Tibial nerve (tissue), 4 donors: Measurements from ENCODE around the gene DENND2D. TPM values are rescaled to one million over a fixed set of nuclear protein-coding genes. Genes with fewer than 3 reads are reported as not detected.
A peak's percentile ranks its signal among the peaks of the same experiment; 100 is the strongest.

Experiments
- DNase-seq, 2 donors: peaks; one replicate each; pipeline ENCODE4 v3.0.0-alpha.2; 2019; ENCODE audit warnings: low spot score in 2 of 2
- H3K27ac ChIP-seq, 4 donors: fragments of 200-600 bp; sonication (generic) in 3 of 4; one replicate each; pipeline ENCODE4 v1.5.1; 2017 to 2019; ENCODE audit warnings: mild to moderate bottlenecking in 1 of 4
- H3K27me3 ChIP-seq, 2 donors: fragments of 200-600 bp; sonication (generic) in 1 of 2; one replicate each; pipeline versions ENCODE4 v1.5.1 to v1.6.0; 2017 to 2019
- H3K36me3 ChIP-seq, 3 donors: fragments of 200-600 bp; sonication (generic); one replicate each; pipeline ENCODE4 v1.5.1; 2018 to 2019
- H3K4me1 ChIP-seq, 4 donors: fragments of 200-600 bp; sonication (generic) in 3 of 4; one replicate each; pipeline ENCODE4 v1.5.1; 2017 to 2019
- H3K4me3 ChIP-seq, 4 donors: fragments of 200-600 bp; sonication (generic) in 3 of 4; one replicate each; pipeline ENCODE4 v1.5.1; 2017 to 2019; ENCODE audit warnings: mild to moderate bottlenecking in 1 of 4, moderate library complexity in 1 of 4
- H3K9me3 ChIP-seq, 4 donors: fragments of 200-600 bp; sonication (generic) in 3 of 4; one replicate each; pipeline ENCODE4 v1.5.1; 2017 to 2019
- EP300 ChIP-seq, 2 donors: sonication (generic); formaldehyde crosslinking; IDR thresholded peaks; one replicate each; pipeline ENCODE4 v1.6.1; 2017; ENCODE audit warnings: antibody characterized with exemption in 2 of 2, mild to moderate bottlenecking in 1 of 2
- POLR2A ChIP-seq, 2 donors: fragments of 450-650 bp; IDR thresholded peaks; one replicate each; pipeline ENCODE4 v1.6.1; 2017; ENCODE audit warnings: antibody characterized with exemption in 2 of 2, mild to moderate bottlenecking in 2 of 2, moderate library complexity in 2 of 2
- WGBS, 2 donors: methylation state at CpG; one replicate each; pipeline ENCODE4 v1.1.5; 2018; 5-methylcytosine and 5-hydroxymethylcytosine counted together
- total RNA-seq, 4 donors: library from RNA; depleted of rRNA; stranded (reverse); fragments of >200 nt; gene quantifications; one replicate each; pipeline ENCODE4 v1.1.0, GENCODE V29; 2016
- TF ChIP-seq, protein P1 (sequence below), 5 experiments: fragments of 200-600 bp in 3 of 5; fragments of 450-650 bp in 2 of 5; sonication (generic) in 3 of 5; IDR thresholded peaks; one replicate each; pipeline ENCODE4 v1.5.1; 2016 to 2019; ENCODE audit warnings: antibody characterized with exemption in 5 of 5, mild to moderate bottlenecking in 3 of 5, moderate library complexity in 2 of 5

The DENND2D gene
- total RNA-seq, 4 donors from 2014 or later: 4.8 to 21.6 (median 8.2) TPM

DNA sequence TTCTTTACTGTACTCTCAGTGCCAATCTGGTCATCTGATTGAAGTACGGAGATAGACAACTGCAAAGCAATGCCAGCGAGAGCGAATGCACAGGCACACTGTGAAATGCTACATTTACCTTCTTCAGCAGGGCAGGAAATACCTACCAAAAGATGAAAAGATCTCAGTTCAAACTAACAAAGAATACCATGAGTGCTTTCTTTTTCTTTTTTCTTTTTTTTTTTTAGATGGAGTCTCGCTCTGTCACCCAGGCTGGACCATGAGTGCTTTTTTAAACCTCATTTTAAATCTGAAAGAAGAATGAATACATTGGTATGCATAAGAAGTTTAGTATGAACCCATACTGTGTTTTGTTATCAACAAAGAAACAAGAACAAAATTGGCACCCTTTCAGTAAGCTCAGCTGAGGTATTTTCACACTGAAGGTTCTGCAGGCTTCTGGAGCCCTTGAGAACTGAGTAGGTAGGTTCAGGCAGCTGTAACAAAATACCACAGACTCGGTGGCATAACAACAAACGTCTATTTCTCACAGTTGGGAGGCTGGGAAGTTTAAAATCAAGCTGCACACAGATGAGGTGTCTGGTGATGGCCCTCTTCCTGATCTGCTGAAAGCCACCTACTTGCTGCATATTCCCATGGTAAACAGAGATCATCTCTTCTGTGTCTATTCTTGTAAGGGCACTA lies 25.4 kb upstream of the DENND2D start:
- no peak for DNase-seq
- TF ChIP-seq POLR2A (IDR thresholded peaks at IDR 0.05) (no peak), EP300 (IDR thresholded peaks at IDR 0.05) (no peak)
- TF ChIP-seq, protein P1, sequence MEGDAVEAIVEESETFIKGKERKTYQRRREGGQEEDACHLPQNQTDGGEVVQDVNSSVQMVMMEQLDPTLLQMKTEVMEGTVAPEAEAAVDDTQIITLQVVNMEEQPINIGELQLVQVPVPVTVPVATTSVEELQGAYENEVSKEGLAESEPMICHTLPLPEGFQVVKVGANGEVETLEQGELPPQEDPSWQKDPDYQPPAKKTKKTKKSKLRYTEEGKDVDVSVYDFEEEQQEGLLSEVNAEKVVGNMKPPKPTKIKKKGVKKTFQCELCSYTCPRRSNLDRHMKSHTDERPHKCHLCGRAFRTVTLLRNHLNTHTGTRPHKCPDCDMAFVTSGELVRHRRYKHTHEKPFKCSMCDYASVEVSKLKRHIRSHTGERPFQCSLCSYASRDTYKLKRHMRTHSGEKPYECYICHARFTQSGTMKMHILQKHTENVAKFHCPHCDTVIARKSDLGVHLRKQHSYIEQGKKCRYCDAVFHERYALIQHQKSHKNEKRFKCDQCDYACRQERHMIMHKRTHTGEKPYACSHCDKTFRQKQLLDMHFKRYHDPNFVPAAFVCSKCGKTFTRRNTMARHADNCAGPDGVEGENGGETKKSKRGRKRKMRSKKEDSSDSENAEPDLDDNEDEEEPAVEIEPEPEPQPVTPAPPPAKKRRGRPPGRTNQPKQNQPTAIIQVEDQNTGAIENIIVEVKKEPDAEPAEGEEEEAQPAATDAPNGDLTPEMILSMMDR (IDR thresholded peaks at IDR 0.05): no peak
- Histone ChIP-seq H3K9me3 (no peaks in the 10 kb centered on the region), H3K27ac (no peak overlapping the region), H3K36me3 (no peaks in the 10 kb centered on the region), H3K27me3 (no peaks in the 10 kb centered on the region), H3K4me3 (no peak overlapping the region), H3K4me1 (peaks cover 0 to 42% (median 27%) of the 10 kb centered on the region in 4 donors)
- WGBS, 2 donors: 66 to 67% methylated on average over 6 of the region's 6 CpGs

DNA sequence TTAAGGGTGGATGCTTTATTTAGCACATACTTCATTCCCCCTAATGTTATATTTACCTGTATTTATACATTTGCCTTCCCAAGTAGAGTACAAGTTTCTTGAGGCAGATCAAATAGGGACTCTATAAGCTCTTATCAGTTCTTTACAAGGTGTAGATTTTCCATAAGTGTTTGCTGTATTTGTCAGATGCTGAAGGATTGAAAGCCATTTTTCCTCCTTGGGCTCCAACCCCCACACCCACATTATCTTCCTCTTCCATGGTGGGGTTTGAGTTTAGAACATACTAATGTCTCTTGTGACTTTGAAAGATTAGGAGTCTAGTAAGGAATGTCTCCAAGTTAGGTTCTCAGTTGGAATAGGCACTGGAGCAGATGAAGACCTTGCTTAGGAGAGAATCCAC lies 24.6 kb upstream of the DENND2D start:
- no peak for DNase-seq
- Histone ChIP-seq H3K27ac (no peak overlapping the region), H3K4me3 (no peak overlapping the region), H3K4me1 (peaks cover 0 to 42% (median 31%) of the 10 kb centered on the region in 4 donors), H3K9me3 (no peaks in the 10 kb centered on the region), H3K27me3 (no peaks in the 10 kb centered on the region), H3K36me3 (no peaks in the 10 kb centered on the region)
- no peak for TF ChIP-seq POLR2A (IDR thresholded peaks at IDR 0.05)
- no peak for TF ChIP-seq EP300 (IDR thresholded peaks at IDR 0.05)
- TF ChIP-seq, protein P1 (IDR thresholded peaks at IDR 0.05): no peak

DNA sequence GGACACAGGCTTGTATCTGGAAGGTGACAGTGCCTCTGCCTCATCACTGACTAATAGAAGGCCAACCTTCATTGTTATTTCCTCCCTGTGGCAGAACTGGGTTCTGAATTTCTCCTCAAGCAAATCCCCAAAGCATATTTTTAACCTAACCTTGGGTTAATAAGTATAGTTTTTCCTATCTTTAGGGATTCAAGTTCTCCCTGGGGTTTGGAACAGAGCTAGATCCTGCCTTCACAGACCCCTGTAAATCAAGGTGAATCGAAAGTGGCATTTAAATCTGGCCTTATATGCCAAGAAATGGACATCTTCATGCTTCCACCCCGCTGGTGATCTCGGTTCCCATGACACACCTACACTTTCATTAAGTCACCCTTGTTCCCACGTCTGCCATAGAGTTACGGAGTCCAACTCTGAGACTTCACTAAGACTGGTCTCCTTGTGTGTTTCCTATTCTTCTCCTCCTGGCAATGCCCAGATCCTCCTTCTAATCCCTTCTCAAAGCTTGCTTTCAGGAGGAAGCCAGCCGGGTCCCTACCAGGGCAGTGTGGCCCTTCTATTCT lies 22.8 kb upstream of the DENND2D start:
- Histone ChIP-seq H3K9me3 (no peaks in the 10 kb centered on the region), H3K36me3 (no peaks in the 10 kb centered on the region), H3K4me1 (peaks cover 0 to 37% (median 26%) of the 10 kb centered on the region in 4 donors), H3K27ac (no peak overlapping the region), H3K4me3 (no peak overlapping the region), H3K27me3 (no peaks in the 10 kb centered on the region)
- 72 to 77% methylated on average over 6 of the region's 6 CpGs for WGBS, 2 donors
- no peak for DNase-seq
- no peak for TF ChIP-seq EP300 (IDR thresholded peaks at IDR 0.05)
- TF ChIP-seq, protein P1 (IDR thresholded peaks at IDR 0.05): no peak
- TF ChIP-seq POLR2A (IDR thresholded peaks at IDR 0.05): no peak

DNA sequence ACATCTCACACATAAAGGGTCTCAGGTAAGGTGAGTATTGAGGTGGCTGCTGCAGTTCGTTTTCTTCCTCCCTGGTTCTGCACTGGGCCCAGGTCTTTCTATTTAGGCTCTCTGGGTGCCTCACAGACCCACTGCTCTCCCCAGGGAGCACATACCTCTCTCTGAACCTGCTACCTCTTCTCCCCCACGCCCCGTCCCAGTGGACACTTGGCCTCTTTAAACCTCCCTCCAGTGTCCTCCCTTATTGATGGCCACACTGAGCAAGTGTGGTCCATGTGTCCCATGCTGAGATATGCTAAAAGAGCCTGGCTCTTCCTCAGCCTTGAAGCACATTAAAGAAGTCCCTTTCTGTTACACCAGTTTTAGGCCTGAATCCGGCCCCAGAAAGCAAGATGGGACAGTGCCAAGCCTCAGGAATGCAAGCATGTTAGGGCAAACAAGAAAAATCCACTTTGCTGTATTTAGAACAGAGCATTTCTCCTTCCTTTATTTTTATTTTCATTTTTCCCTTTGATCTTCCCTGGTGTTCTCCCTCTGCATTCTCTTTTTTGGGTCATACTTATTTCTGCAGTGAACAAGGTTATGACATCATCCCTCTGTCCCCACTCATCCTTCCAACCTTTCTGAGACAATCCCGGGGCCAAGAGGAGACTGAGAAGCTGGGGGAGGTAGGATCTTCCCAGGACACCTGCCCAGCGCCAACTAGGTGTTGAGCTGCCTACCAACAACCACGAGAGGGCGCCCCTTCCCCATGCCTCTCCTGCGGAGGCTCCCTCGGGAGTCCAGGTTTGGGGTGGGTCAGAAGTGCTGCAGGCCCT lies 22.1 kb upstream of the DENND2D start:
- Histone ChIP-seq H3K36me3 (no peaks in the 10 kb centered on the region), H3K9me3 (no peaks in the 10 kb centered on the region), H3K27ac (peak overlapping the region in 1 of 4 donors; percentile 42), H3K4me1 (peaks cover 0 to 35% (median 19%) of the 10 kb centered on the region in 4 donors), H3K4me3 (no peak overlapping the region), H3K27me3 (no peaks in the 10 kb centered on the region)
- DNase-seq: peak; percentile 46 to 71
- no peak for TF ChIP-seq POLR2A (IDR thresholded peaks at IDR 0.05)
- TF ChIP-seq, protein P1 (IDR thresholded peaks at IDR 0.05): peak; percentile 84 to 92 (median 88)
- peak in 1 of 2 donors; percentile 15 for TF ChIP-seq EP300 (IDR thresholded peaks at IDR 0.05)
- 23 to 26% methylated on average over 10 of the region's 10 CpGs for WGBS, 2 donors
